ENCODE data around the gene NDUFS3. TPM values are rescaled to one million over a fixed set of nuclear protein-coding genes. Genes with fewer than 3 reads are reported as not detected.

Gene NDUFS3
- total and polyA plus RNA-seq, 10 of the 15 experiments (the other 5 are each of a cell fraction or from before 2014, with no cell fraction given) = 22.3 to 217 (median 125) TPM

DNA sequence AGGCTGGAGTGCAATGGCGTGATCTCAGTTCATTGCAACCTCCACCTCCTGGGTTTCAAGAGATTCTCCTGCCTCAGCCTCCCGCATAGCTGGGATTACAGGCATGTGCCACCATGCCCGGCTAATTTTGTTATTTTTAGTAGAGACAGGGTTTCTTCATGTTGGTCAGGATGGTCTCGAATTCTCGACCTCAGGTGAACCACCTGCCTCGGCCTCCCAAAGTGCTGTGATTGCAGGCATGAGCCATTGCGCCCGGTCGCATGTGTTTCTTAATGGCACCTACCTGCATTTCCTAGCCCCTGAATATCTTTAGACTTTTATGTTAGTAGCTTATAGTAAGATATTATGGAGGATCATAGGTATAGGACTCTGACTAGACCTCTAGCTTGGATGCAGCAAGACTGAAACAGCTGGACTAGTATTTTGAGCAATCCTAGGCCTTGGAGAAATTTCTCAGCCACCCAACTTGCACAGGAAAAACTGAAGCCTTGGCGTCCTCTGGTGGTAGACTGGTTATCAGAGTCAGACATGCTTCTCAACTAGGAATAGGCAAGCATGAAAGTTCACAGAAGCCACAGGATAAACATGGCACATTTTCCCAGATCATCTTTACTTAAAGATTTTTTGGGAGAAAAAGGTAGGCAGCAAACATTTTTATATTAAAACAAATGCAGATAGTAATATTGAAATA lies 38.0 kb downstream of the NDUFS3 start:
- peaks cover 13% of the 10 kb centered on the region; the same call in 1 of the 2 replicates for H3K4me1 ChIP-seq (ENCODE audit: control insufficient read depth, insufficient read depth, low read length)
- no peak for DNase-seq (ENCODE audit: low read depth, low spot score)
- ChIA-PET SMC1A (ENCODE audit: uncharacterized antibody, unreplicated experiment) (interaction anchor here (0.6 to 1.7 kb wide), 7 partner anchors 38 to 242 kb away, joined by 3 to 6 read pairs (median 3); partner anchors contain the start of genes KBTBD4 and NDUFS3), RAD21 (ENCODE audit: unreplicated experiment) (interaction anchor here (0.7 to 1.8 kb wide), 4 partner anchors 10 to 162 kb away, joined by 3 to 5 read pairs (median 4); partner anchors contain the start of genes KBTBD4 and NDUFS3), CTCF (interaction anchor here (0.6 to 2.6 kb wide), 17 partner anchors 9 to 466 kb away, joined by 3 to 13 read pairs (median 4); partner anchors contain the start of gene KBTBD4), POLR2A (no interaction called here)
- H3K27me3 ChIP-seq (replicated peaks in 1 of 2; ENCODE audit: control insufficient read depth in 2 of 2, insufficient read depth in 2 of 2, low read length in 1 of 2) = no peaks in the 10 kb centered on the region
- H2AFZ ChIP-seq (ENCODE audit: control insufficient read depth, low read depth, low read length) = no peak overlapping the region
- intact Hi-C loops (cut with micrococcal nuclease; ENCODE audit: unreplicated experiment) (no loop called here), in situ Hi-C loops (cut with MboI) (no loop called here)
- no TSS peak for BruUV-seq (replicated peaks)
- no peak overlapping the region for H3K27ac ChIP-seq (ENCODE audit: control insufficient read depth, insufficient read depth)
- no peak overlapping the region for H3K4me2 ChIP-seq (ENCODE audit: control insufficient read depth, insufficient read depth)
- TF ChIP-seq CREB1 (IDR thresholded peaks at IDR 0.05; ENCODE audit: low read depth) (0 out of 2 replicates have a peak, but pooled peaks have one; percentile 24), ZNF592 (IDR thresholded peaks at IDR 0.05) (0 out of 2 replicates have a peak, but pooled peaks have one; percentile 41), SKIL (IDR thresholded peaks at IDR 0.05; ENCODE audit: low read depth, poor library complexity, severe bottlenecking) (peak; percentile 26), SMC3 (IDR thresholded peaks at IDR 0.05; ENCODE audit: borderline replicate concordance, low read length) (peak; percentile 59; the same call in 1 of the 2 replicates), RAD21 (IDR thresholded peaks at IDR 0.05; ENCODE audit: insufficient read depth, low read depth, low read length) (peak; percentile 94), YY1 (IDR thresholded peaks at IDR 0.05; ENCODE audit: low read depth, low read length) (peak; percentile 66), WRNIP1 (IDR thresholded peaks at IDR 0.05; ENCODE audit: borderline replicate concordance, low read depth, low read length) (no peak)
- TF ChIP-seq, protein P1, sequence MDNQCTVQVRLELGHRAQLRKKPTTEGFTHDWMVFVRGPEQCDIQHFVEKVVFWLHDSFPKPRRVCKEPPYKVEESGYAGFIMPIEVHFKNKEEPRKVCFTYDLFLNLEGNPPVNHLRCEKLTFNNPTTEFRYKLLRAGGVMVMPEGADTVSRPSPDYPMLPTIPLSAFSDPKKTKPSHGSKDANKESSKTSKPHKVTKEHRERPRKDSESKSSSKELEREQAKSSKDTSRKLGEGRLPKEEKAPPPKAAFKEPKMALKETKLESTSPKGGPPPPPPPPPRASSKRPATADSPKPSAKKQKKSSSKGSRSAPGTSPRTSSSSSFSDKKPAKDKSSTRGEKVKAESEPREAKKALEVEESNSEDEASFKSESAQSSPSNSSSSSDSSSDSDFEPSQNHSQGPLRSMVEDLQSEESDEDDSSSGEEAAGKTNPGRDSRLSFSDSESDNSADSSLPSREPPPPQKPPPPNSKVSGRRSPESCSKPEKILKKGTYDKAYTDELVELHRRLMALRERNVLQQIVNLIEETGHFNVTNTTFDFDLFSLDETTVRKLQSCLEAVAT (IDR thresholded peaks at IDR 0.05) = no peak
- TF ChIP-seq, protein P2, sequence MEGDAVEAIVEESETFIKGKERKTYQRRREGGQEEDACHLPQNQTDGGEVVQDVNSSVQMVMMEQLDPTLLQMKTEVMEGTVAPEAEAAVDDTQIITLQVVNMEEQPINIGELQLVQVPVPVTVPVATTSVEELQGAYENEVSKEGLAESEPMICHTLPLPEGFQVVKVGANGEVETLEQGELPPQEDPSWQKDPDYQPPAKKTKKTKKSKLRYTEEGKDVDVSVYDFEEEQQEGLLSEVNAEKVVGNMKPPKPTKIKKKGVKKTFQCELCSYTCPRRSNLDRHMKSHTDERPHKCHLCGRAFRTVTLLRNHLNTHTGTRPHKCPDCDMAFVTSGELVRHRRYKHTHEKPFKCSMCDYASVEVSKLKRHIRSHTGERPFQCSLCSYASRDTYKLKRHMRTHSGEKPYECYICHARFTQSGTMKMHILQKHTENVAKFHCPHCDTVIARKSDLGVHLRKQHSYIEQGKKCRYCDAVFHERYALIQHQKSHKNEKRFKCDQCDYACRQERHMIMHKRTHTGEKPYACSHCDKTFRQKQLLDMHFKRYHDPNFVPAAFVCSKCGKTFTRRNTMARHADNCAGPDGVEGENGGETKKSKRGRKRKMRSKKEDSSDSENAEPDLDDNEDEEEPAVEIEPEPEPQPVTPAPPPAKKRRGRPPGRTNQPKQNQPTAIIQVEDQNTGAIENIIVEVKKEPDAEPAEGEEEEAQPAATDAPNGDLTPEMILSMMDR (IDR thresholded peaks at IDR 0.05 in 2 of 3, conservative IDR thresholded peaks at IDR 0.05 in 1 of 3; ENCODE audit: control insufficient read depth in 2 of 3, extremely low read depth in 1 of 3, insufficient read depth in 1 of 3, low read depth in 3 of 3, low read length in 3 of 3) = peak; percentile 77 to 89 (median 77)
- H4K20me1 ChIP-seq (ENCODE audit: control insufficient read depth, insufficient read depth) = no peaks in the 10 kb centered on the region
- FAIRE-seq = peak; percentile 41
- H3K79me2 ChIP-seq (ENCODE audit: control insufficient read depth, insufficient read depth, low read length) = no peaks in the 10 kb centered on the region
- ATAC-seq = peak; percentile 78
- 89% methylated on average over 10 of the region's 10 CpGs for WGBS (ENCODE audit: insufficient coverage, insufficient replicate concordance, low lambda C conversion rate, missing lambda C conversion rate)
- H3K36me3 ChIP-seq (ENCODE audit: control insufficient read depth in 2 of 2, insufficient read depth in 2 of 2, low read length in 1 of 2) = peaks cover under 1 to 21% of the 10 kb centered on the region in 2 experiments; a peak in 3 of 4 replicates
- no peaks in the 10 kb centered on the region for H3K9me3 ChIP-seq (replicated peaks; ENCODE audit: control insufficient read depth, insufficient read depth, low read length)
- no peak overlapping the region for H3K9ac ChIP-seq (ENCODE audit: control insufficient read depth, insufficient read depth, low read length)
- no peak overlapping the region for H3K4me3 ChIP-seq
